Tibial nerve (tissue), 4 donors: ENCODE data around the gene MPPED1.

Source experiments
- CTCF ChIP-seq, 5 experiments: fragments of 200-600 bp in 3 of 5; fragments of 450-650 bp in 2 of 5; sonication (generic) in 3 of 5; IDR thresholded peaks; one replicate each; pipeline ENCODE4 v1.5.1; 2016 to 2019; ENCODE audit warnings: antibody characterized with exemption in 5 of 5, mild to moderate bottlenecking in 3 of 5, moderate library complexity in 2 of 5
- EP300 ChIP-seq, 2 donors: sonication (generic); formaldehyde crosslinking; IDR thresholded peaks; one replicate each; pipeline ENCODE4 v1.6.1; 2017; ENCODE audit warnings: antibody characterized with exemption in 2 of 2, mild to moderate bottlenecking in 1 of 2

- TF ChIP-seq CTCF (IDR thresholded peaks at IDR 0.05) (no peak), EP300 (IDR thresholded peaks at IDR 0.05) (no peak)
Observed at GRCh38 chr22:43411040-43411868, 560 bp upstream of the MPPED1 start.
